Smooth muscle cell (in vitro differentiated cells): ENCODE data around the gene PPP2CA. TPM values are rescaled to one million over a fixed set of nuclear protein-coding genes. Genes with fewer than 3 reads are reported as not detected.

Experiments used
- DNase-seq: peaks from one replicate; lab custom pipeline; 2025; ENCODE audit not compliant: unreplicated experiment; lab: John Stamatoyannopoulos, UW
- H2AFZ ChIP-seq: fragments of 200-600 bp; sonication (generic); 2 replicates; pipeline ENCODE4 v1.6.0; 2016; ENCODE audit warnings: antibody characterized with exemption, low read depth, mild to moderate bottlenecking
- H3F3A ChIP-seq: fragments of 200-600 bp; sonication (generic); 2 replicates; pipeline ENCODE4 v1.6.0; 2017; ENCODE audit warnings: antibody characterized with exemption, low read depth
- H3K27ac ChIP-seq: fragments of 200-600 bp; sonication (generic); 2 replicates; pipeline ENCODE4 v1.5.1; 2016; ENCODE audit warnings: low read depth, mild to moderate bottlenecking
- H3K27me3 ChIP-seq: fragments of 200-600 bp; sonication (generic); 2 replicates; pipeline ENCODE4 v1.6.1; 2016; ENCODE audit warnings: low read depth, mild to moderate bottlenecking
- H3K36me3 ChIP-seq: fragments of 200-600 bp; sonication (generic); 2 replicates; pipeline ENCODE4 v1.5.1; 2016; ENCODE audit warnings: low read depth
- H3K4me1 ChIP-seq: fragments of 200-600 bp; sonication (generic); 2 replicates; pipeline ENCODE4 v1.5.1; 2016; ENCODE audit warnings: low read depth
- H3K4me2 ChIP-seq: fragments of 200-600 bp; sonication (generic); 2 replicates; pipeline ENCODE4 v1.6.0; 2016; ENCODE audit warnings: mild to moderate bottlenecking
- H3K4me3 ChIP-seq: fragments of 200-600 bp; sonication (generic); 2 replicates; pipeline ENCODE4 v1.5.1; 2016; ENCODE audit warnings: mild to moderate bottlenecking
- H3K79me2 ChIP-seq: fragments of 200-600 bp; sonication (generic); 2 replicates; pipeline ENCODE4 v1.6.0; 2016; ENCODE audit warnings: low read depth, mild to moderate bottlenecking
- H3K9ac ChIP-seq: fragments of 200-600 bp; sonication (generic); 2 replicates; pipeline ENCODE4 v1.6.0; 2016; ENCODE audit warnings: low read depth
- H3K9me3 ChIP-seq: fragments of 200-600 bp; sonication (generic); replicated peaks from 2 replicates; pipeline ENCODE4 v1.5.1; 2016; ENCODE audit warnings: low read depth
- H4K20me1 ChIP-seq: fragments of 200-600 bp; sonication (generic); 2 replicates; pipeline ENCODE4 v1.6.0; 2016; ENCODE audit warnings: low read depth
- CTCF ChIP-seq: fragments of 200-600 bp; sonication (generic); IDR thresholded peaks from 2 replicates; pipeline ENCODE4 v1.5.1; 2017; ENCODE audit warnings: borderline replicate concordance, mild to moderate bottlenecking, antibody characterized with exemption; ENCODE audit not compliant: insufficient read depth, poor library complexity, severe bottlenecking
- WGBS: methylation state at CpG from one replicate; pipeline ENCODE4 v1.1.7; 2016; ENCODE audit warnings: low lambda C conversion rate; 5-methylcytosine and 5-hydroxymethylcytosine counted together
- polyA plus RNA-seq: library from polyadenylated mRNA; unstranded; fragments of >200 nt; fragmentation: Nextera tagmentation; extraction: Ambion mirVana; gene quantifications from 2 replicates; pipeline ENCODE4 v1.2.1, GENCODE V29; 2016
- total RNA-seq: library from RNA; depleted of rRNA; stranded (reverse); fragments of >200 nt; gene quantifications from 2 replicates; pipeline ENCODE4 v1.2.3, GENCODE V29; 2014

PPP2CA gene
- total and polyA plus RNA-seq, 2 experiments from 2014 or later: 82.4 to 243 TPM

GRCh38 chr5:134188092-134188491, 37.8 kb downstream of the PPP2CA start:
- WGBS: 100% methylated on average over 1 of the region's 1 CpG
- H4K20me1 ChIP-seq: peaks cover 25% of the 10 kb centered on the region
- peaks cover 6% of the 10 kb centered on the region for H3F3A ChIP-seq
- H3K4me1 ChIP-seq: no peaks in the 10 kb centered on the region
- no peak overlapping the region for H3K4me3 ChIP-seq
- no peaks in the 10 kb centered on the region for H3K27me3 ChIP-seq
- H3K79me2 ChIP-seq: no peaks in the 10 kb centered on the region
- no peak overlapping the region for H3K27ac ChIP-seq
- no peak overlapping the region for H3K4me2 ChIP-seq
- no peak for TF ChIP-seq CTCF
- no peak overlapping the region for H3K9ac ChIP-seq
- DNase-seq: no peak
- no peak overlapping the region for H2AFZ ChIP-seq
- H3K9me3 ChIP-seq: no peaks in the 10 kb centered on the region
- H3K36me3 ChIP-seq: no peaks in the 10 kb centered on the region

DNA sequence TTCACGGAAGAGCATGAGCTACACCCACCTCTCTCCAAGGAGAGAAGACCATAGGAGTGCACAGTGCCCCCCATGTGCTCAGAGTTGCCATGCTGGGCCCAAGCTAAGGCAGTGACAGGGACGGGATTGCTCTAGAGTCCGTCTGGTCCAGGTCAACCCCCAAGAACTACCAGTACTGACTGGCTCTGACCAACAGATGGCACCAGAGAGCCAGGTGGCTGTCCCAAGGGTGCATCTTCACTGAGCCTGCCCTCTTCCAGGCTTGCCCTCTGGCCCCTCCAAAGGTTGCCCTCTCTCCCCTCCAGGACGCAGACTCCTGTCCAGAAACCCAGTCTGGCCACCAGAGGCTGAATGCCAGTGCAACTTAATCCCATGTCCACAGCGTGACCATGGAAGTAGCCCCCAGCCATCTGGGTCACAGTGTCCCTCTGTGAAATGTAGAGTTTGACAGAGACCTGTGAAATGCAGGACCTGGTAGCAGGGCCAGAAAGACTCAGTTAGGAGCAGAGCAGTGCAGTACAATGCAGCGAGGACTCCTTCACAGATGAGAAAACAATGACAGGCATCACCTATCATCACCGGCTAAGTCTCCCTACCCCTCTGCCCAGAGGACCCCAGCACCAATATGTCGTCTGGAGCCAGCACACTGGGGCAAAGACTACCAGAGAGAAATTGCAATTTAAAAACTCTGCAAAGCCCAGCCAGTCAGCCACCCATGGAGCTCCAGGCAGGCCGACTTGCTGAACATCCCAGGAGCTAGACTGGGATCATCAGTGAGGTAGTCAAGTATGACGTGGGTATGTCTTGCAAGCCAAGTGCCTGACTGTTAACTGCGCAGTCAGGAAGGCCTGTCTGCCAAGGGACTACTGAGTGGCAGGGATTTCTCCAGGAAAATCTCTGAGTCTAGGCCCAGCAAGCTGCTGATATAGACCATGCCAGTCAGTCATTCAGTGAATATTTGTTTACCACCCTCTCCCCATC, 41.4 kb downstream of the PPP2CA start:
- no peaks in the 10 kb centered on the region for H3K9me3 ChIP-seq
- peak; percentile 14 for DNase-seq
- no peaks in the 10 kb centered on the region for H4K20me1 ChIP-seq
- no peaks in the 10 kb centered on the region for H3K79me2 ChIP-seq
- no peak overlapping the region for H3K4me3 ChIP-seq
- 61% methylated on average over 11 of the region's 11 CpGs for WGBS
- H3K9ac ChIP-seq: no peak overlapping the region
- no peaks in the 10 kb centered on the region for H3K27me3 ChIP-seq
- no peaks in the 10 kb centered on the region for H3F3A ChIP-seq
- H2AFZ ChIP-seq: no peak overlapping the region
- no peaks in the 10 kb centered on the region for H3K4me1 ChIP-seq
- no peak overlapping the region for H3K4me2 ChIP-seq
- H3K27ac ChIP-seq: no peak overlapping the region
- H3K36me3 ChIP-seq: no peaks in the 10 kb centered on the region
- peak; percentile 79 for TF ChIP-seq CTCF

- H3K27ac ChIP-seq: no peak overlapping the region
- H3K27me3 ChIP-seq: no peaks in the 10 kb centered on the region
- no peaks in the 10 kb centered on the region for H3K79me2 ChIP-seq
- no peak overlapping the region for H3K4me3 ChIP-seq
- H3K4me1 ChIP-seq: no peaks in the 10 kb centered on the region
- H3K36me3 ChIP-seq: no peaks in the 10 kb centered on the region
- H3K4me2 ChIP-seq: no peak overlapping the region
- no peaks in the 10 kb centered on the region for H4K20me1 ChIP-seq
- H2AFZ ChIP-seq: no peak overlapping the region
- no peak for DNase-seq
- no peak for TF ChIP-seq CTCF
- H3K9me3 ChIP-seq: no peaks in the 10 kb centered on the region
- H3F3A ChIP-seq: no peaks in the 10 kb centered on the region
- H3K9ac ChIP-seq: no peak overlapping the region
Observed at GRCh38 chr5:134183481-134183880, 42.4 kb downstream of the PPP2CA start.

GRCh38 chr5:134178096-134178419, 47.8 kb downstream of the PPP2CA start:
- Histone ChIP-seq H3K27ac (no peak overlapping the region), H3K27me3 (no peaks in the 10 kb centered on the region), H3K4me3 (no peak overlapping the region), H3K79me2 (peaks cover 34% of the 10 kb centered on the region), H3K4me2 (peak overlapping the region; percentile 100), H3K9me3 (no peaks in the 10 kb centered on the region), H4K20me1 (peaks cover 36% of the 10 kb centered on the region), H3K9ac (no peak overlapping the region), H2AFZ (no peak overlapping the region), H3K36me3 (no peaks in the 10 kb centered on the region), H3F3A (peaks cover 3% of the 10 kb centered on the region), H3K4me1 (peaks cover 20% of the 10 kb centered on the region)
- no peak for TF ChIP-seq CTCF
- WGBS: 100% methylated on average over 3 of the region's 3 CpGs
- DNase-seq: no peak
